Measurements from ENCODE around the gene BUB1. TPM values are rescaled to one million over a fixed set of nuclear protein-coding genes. Genes with fewer than 3 reads are reported as not detected.
A peak's percentile ranks its signal among the peaks of the same experiment; 100 is the strongest.
"Not testable (repeated sequence)": the region's sequence is repeated elsewhere in the genome, so short reads cannot be mapped to it uniquely, and the experiment has no call there.

BUB1 gene
- total RNA-seq, 1 donor from 2014 or later = 5.9 TPM

- DNase-seq = no peak
- POLR2A ChIA-PET = no interaction called here
- H3K36me3 Mint-ChIP-seq (ENCODE audit: low read depth) = no peaks in the 10 kb centered on the region
- H3K27ac Mint-ChIP-seq = no peak overlapping the region
- CTCF ChIA-PET = no interaction called here
- no peaks in the 10 kb centered on the region for H3K27me3 Mint-ChIP-seq
- no peaks in the 10 kb centered on the region for H3K4me1 Mint-ChIP-seq
- intact Hi-C loops (cut with micrococcal nuclease) = no loop called here
- ATAC-seq (ENCODE audit: low read depth) = no peak
- TF ChIP-seq, protein P1, sequence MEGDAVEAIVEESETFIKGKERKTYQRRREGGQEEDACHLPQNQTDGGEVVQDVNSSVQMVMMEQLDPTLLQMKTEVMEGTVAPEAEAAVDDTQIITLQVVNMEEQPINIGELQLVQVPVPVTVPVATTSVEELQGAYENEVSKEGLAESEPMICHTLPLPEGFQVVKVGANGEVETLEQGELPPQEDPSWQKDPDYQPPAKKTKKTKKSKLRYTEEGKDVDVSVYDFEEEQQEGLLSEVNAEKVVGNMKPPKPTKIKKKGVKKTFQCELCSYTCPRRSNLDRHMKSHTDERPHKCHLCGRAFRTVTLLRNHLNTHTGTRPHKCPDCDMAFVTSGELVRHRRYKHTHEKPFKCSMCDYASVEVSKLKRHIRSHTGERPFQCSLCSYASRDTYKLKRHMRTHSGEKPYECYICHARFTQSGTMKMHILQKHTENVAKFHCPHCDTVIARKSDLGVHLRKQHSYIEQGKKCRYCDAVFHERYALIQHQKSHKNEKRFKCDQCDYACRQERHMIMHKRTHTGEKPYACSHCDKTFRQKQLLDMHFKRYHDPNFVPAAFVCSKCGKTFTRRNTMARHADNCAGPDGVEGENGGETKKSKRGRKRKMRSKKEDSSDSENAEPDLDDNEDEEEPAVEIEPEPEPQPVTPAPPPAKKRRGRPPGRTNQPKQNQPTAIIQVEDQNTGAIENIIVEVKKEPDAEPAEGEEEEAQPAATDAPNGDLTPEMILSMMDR (IDR thresholded peaks at IDR 0.05) = no peak
- H3K9me3 Mint-ChIP-seq = no peaks in the 10 kb centered on the region
- H3K4me3 Mint-ChIP-seq = no peak overlapping the region
Observed at GRCh38 chr2:110638004-110638403, 39.9 kb downstream of the BUB1 start.

DNA sequence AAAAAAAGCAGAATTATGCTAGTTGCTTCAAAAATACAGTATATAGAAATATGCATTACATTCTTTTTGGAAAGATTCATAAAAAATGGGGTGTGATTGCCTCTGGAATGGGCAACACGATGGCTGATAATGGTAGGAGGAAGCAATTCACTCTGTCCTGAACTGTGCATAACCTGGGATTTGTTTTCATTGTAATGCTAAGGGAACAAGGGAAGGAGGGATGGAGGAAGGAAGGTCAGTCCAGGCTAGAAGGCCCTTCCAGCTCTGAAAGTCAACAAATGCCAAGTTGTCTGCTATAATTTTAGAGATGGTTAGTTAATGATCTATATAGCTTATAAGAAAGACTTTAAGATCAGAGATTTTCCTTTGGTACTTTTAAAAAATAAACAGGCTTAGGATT, 40.8 kb downstream of the BUB1 start:
- Mint-ChIP-seq H3K4me3 (no peak overlapping the region), H3K9me3 (no peaks in the 10 kb centered on the region)

DNA sequence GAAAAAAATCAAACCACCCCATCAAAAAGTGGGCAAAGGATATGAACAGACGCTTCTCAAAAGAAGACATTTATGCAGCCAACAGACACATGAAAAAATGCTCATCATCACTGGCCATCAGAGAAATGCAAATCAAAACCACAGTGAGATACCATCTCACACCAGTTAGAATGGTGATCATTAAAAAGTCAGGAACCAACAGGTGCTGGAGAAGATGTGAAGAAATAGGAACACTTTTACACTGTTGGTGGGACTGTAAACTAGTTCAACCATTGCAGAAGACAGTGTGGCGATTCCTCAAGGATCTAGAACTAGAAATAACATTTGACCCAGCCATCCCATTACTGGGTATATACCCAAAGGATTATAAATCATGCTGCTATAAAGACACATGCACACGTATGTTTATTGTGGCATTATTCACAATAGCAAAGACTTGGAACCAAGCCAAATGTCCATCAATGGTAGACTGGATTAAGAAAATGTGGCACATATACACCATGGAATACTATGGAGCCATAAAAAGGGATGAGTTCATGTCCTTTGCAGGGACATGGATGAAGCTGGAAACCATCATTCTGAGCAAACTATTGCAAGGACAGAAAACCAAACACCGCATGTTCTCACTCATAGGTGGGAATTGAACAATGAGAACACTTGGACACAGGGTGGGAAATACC, 41.8 kb downstream of the BUB1 start:
- CTCF ChIA-PET = not testable (repeated sequence)

More for the DNA sequence above, 40.8 kb downstream of the BUB1 start:
- no peaks in the 10 kb centered on the region for H3K4me1 Mint-ChIP-seq
- intact Hi-C loops (cut with micrococcal nuclease) = no loop called here
- TF ChIP-seq, protein P1 (IDR thresholded peaks at IDR 0.05) = no peak
- DNase-seq (no peak), ATAC-seq (ENCODE audit: low read depth) (no peak)
- no peaks in the 10 kb centered on the region for H3K27me3 Mint-ChIP-seq
- no peak overlapping the region for H3K27ac Mint-ChIP-seq
- ChIA-PET CTCF (no interaction called here), POLR2A (no interaction called here)
- H3K36me3 Mint-ChIP-seq (ENCODE audit: low read depth) = no peaks in the 10 kb centered on the region

GRCh38 chr2:110627348-110627747, 50.5 kb downstream of the BUB1 start:
- H3K27ac Mint-ChIP-seq; H3K4me3 Mint-ChIP-seq; H3K27me3 Mint-ChIP-seq; intact Hi-C loops (cut with micrococcal nuclease); DNase-seq; H3K4me1 Mint-ChIP-seq; CTCF ChIA-PET; H3K36me3 Mint-ChIP-seq (ENCODE audit: low read depth); POLR2A ChIA-PET; H3K9me3 Mint-ChIP-seq; ATAC-seq (ENCODE audit: low read depth): not testable (repeated sequence)

More for the DNA sequence above, 41.8 kb downstream of the BUB1 start:
- H3K9me3 Mint-ChIP-seq; H3K36me3 Mint-ChIP-seq (ENCODE audit: low read depth); H3K27me3 Mint-ChIP-seq; intact Hi-C loops (cut with micrococcal nuclease); H3K4me1 Mint-ChIP-seq; ATAC-seq (ENCODE audit: low read depth); POLR2A ChIA-PET; H3K27ac Mint-ChIP-seq; H3K4me3 Mint-ChIP-seq; DNase-seq: not testable (repeated sequence)

DNA sequence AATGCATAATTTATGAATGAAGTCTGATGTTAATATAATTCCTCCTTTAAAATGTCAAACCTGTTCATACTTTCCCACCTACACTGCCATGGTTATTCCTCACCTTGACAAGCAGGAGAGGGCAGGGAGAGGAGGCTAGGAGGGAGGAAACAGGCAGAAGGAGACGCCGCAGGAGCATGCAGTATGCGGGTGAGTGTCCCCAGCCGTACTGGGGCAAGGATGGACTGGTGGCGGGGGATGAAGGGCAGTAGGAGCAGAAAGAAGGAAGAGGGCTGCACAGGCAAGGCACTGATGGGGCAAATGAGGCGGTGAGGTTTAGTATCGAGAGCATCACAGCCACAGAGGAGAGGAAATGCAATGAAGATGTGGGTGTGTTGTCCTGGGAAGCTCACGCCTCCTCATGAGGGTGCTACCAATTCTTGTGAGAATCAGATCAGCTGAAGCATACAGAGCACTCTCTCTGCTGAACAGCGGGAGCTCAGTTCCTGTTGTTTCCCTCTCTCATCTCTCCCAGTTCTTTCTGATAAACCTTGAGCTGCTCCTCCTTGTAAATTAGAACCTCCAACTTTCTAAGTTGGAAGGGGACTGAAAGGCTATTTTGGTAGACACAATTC, 58.4 kb downstream of the BUB1 start:
- DNase-seq; H3K27me3 Mint-ChIP-seq; H3K4me3 Mint-ChIP-seq; H3K9me3 Mint-ChIP-seq; H3K27ac Mint-ChIP-seq; ATAC-seq (ENCODE audit: low read depth); POLR2A ChIA-PET; H3K36me3 Mint-ChIP-seq (ENCODE audit: low read depth); intact Hi-C loops (cut with micrococcal nuclease); H3K4me1 Mint-ChIP-seq; CTCF ChIA-PET: not testable (repeated sequence)

- H3K9me3 Mint-ChIP-seq; H3K4me3 Mint-ChIP-seq; ATAC-seq (ENCODE audit: low read depth); DNase-seq; H3K36me3 Mint-ChIP-seq (ENCODE audit: low read depth); H3K27me3 Mint-ChIP-seq; POLR2A ChIA-PET; H3K27ac Mint-ChIP-seq; H3K4me1 Mint-ChIP-seq; intact Hi-C loops (cut with micrococcal nuclease); CTCF ChIA-PET: not testable (repeated sequence)
Observed at GRCh38 chr2:110613927-110614326, 63.9 kb downstream of the BUB1 start.

GRCh38 chr2:110610613-110611250, 67.1 kb downstream of the BUB1 start:
- intact Hi-C loops (cut with micrococcal nuclease); H3K36me3 Mint-ChIP-seq (ENCODE audit: low read depth); H3K4me3 Mint-ChIP-seq; H3K9me3 Mint-ChIP-seq; CTCF ChIA-PET; H3K27ac Mint-ChIP-seq; POLR2A ChIA-PET; H3K4me1 Mint-ChIP-seq; H3K27me3 Mint-ChIP-seq: not testable (repeated sequence)
- ATAC-seq (ENCODE audit: low read depth) (peak; percentile 50), DNase-seq (peak; percentile 23)

DNA sequence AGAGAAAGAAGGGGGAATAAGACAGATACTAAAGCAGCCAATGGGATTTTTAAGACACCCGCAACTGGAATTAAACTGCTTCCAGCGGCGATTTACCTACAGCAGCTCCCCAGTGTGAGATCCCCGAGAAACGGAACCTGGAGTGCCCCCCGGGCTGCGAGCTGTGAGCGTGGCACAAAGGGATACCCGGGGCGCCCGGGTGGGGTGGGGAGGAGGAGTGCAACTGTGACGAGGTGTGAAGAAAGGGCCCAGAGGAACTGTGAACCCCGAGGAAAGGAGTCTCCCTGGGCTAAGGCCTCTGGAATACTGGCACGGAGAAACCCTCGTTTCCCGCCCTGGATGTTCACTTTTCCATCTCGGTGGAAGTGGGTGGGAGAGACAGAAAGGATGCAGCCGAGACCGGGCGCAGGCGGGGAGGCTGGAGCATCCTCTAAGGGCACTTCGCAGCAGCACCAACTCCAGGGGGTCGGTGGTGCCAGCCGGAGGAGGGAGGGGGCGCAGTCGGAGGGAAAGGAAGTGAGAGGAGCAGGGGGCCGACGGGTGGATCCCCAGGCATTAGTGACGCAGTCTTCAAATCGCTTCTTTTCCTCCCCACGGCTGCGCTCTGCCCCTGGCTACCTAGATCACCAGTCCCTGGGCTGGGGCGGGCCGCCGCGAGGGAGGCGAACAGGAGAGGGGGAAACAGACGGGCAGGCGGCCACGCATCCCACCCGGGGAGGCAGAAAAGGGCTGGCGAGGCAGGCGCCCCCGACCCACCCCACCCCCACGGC, 67.8 kb downstream of the BUB1 start:
- H3K27ac Mint-ChIP-seq; CTCF ChIA-PET; intact Hi-C loops (cut with micrococcal nuclease); H3K27me3 Mint-ChIP-seq; H3K4me3 Mint-ChIP-seq; H3K4me1 Mint-ChIP-seq; H3K36me3 Mint-ChIP-seq (ENCODE audit: low read depth); POLR2A ChIA-PET; H3K9me3 Mint-ChIP-seq: not testable (repeated sequence)
- ATAC-seq (ENCODE audit: low read depth) (peak; percentile 81), DNase-seq (peak; percentile 19)

DNA sequence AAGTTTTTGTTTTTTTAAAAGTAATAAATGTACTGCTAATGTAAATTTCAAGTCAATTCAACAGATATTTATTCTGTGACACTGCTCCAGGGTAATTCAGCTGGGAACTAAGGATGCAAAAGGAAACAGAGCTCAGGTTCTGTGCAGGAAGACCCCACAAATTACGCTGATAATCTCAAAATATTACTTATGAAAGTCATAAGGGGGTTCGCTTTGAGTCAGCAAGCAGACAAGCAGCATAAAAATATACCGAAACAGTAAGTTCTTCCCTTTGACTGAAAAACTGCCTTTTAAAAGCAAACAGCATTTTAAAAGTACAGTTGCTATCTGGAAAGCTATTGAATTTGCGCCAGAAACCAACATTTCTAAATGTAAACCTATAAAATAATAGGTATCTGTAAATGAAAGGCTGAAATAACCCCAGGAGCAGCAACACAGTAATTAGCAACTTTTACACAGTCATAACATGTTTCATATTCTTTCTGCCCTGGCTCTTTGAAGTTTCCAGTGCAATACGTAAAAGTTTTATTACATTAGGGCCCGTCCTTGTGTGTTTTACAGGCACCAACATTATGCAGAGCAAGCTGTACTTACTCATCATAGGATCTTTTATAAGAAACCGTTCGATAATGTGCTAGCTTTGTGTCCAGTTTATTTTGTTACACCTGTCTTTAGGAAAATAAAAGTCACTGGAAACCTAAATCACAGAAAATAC, 68.9 kb downstream of the BUB1 start:
- POLR2A ChIA-PET, H3K4me1 Mint-ChIP-seq: not testable (repeated sequence)

GRCh38 chr2:110605057-110605456, 72.8 kb downstream of the BUB1 start:
- DNase-seq = peak; percentile 15
- H3K27me3 Mint-ChIP-seq; H3K36me3 Mint-ChIP-seq (ENCODE audit: low read depth); intact Hi-C loops (cut with micrococcal nuclease); H3K4me3 Mint-ChIP-seq; H3K9me3 Mint-ChIP-seq; ATAC-seq (ENCODE audit: low read depth); CTCF ChIA-PET; H3K4me1 Mint-ChIP-seq; H3K27ac Mint-ChIP-seq; POLR2A ChIA-PET: not testable (repeated sequence)

More for the DNA sequence above, 68.9 kb downstream of the BUB1 start:
- H3K4me3 Mint-ChIP-seq; H3K27ac Mint-ChIP-seq; intact Hi-C loops (cut with micrococcal nuclease); H3K9me3 Mint-ChIP-seq; CTCF ChIA-PET; DNase-seq; H3K27me3 Mint-ChIP-seq; ATAC-seq (ENCODE audit: low read depth); H3K36me3 Mint-ChIP-seq (ENCODE audit: low read depth): not testable (repeated sequence)
